GM12864 (cell line): ENCODE data around the gene ASIP.
A peak's percentile ranks its signal among the peaks of the same experiment; 100 is the strongest.

Experiments used
- DNase-seq: peaks from one replicate; pipeline ENCODE4 v3.0.0-alpha.2; 2011; ENCODE audit warnings: low read depth
- H3K4me3 ChIP-seq: 2 replicates; pipeline ENCODE4 v1.5.1; 2011; ENCODE audit warnings: mild to moderate bottlenecking, low read depth, low read length, control low read depth
- TF ChIP-seq, protein P1 (sequence below): IDR thresholded peaks from 2 replicates; pipeline ENCODE4 v1.5.1; 2011; ENCODE audit warnings: low read depth, mild to moderate bottlenecking, moderate library complexity, low read length, control low read depth, inconsistent platforms; ENCODE audit errors: missing control alignments

Gene ASIP

DNA sequence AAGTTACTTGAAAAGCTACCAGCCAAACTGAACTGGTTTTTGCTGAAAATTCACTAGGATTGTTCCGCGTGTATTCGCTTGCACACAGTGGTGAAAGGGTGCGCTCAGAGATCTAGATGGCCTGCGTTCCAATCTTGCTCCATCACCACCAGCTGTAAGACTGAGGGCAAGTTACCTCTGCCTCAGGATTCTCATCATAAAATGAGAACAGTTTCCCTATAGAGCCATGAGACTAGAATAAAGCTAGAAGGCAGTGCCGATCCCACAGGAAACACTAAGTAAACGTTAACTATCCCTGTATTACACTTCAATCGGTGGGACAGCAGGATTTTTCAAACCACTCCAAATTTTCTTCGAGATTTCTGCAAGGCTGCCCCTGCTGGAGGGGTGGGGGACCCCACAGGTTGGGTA, 61.1 kb downstream of the ASIP start:
- H3K4me3 ChIP-seq = peak overlapping the region; percentile 83
- TF ChIP-seq, protein P1, sequence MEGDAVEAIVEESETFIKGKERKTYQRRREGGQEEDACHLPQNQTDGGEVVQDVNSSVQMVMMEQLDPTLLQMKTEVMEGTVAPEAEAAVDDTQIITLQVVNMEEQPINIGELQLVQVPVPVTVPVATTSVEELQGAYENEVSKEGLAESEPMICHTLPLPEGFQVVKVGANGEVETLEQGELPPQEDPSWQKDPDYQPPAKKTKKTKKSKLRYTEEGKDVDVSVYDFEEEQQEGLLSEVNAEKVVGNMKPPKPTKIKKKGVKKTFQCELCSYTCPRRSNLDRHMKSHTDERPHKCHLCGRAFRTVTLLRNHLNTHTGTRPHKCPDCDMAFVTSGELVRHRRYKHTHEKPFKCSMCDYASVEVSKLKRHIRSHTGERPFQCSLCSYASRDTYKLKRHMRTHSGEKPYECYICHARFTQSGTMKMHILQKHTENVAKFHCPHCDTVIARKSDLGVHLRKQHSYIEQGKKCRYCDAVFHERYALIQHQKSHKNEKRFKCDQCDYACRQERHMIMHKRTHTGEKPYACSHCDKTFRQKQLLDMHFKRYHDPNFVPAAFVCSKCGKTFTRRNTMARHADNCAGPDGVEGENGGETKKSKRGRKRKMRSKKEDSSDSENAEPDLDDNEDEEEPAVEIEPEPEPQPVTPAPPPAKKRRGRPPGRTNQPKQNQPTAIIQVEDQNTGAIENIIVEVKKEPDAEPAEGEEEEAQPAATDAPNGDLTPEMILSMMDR = no peak
- DNase-seq = no peak

DNA sequence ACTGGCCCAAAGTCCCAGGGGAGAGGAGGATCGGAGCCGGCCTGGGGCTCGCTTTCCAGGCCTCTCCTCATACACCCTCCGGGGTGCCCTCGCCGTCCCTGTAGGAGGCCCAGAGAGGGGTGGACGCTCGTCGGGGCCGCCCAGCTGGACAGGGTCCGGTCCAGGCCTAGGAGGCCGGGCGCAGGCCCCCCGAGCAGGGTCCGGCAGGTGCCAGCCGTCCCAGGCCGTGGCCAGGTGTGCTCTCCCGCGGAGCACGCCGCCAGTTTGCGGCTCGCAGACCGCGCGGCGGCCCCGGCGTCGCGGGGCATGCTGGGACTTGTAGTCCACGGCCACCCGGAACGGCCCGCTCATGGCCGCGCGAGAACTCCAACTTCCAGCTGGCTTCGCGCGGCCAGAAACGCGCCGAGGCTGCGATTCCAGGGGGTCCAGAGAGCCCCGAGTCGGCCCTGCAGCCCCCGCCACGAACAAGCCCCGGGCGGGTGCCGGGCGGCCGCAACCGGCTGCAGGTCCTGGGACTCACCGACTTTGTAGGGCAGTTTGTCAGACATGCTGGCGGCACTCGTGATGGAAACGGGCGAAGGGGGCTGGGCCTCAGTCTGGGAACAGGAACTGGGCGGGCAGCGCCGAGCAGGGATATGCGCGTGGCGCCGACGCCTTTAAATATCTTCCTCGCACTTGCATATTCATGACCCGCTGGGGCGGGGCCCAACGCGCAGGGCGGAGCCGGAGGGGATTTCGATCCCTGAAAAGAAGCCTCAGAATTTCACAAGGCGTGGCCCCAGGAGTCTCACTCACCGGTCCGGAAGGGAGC, 61.7 kb downstream of the ASIP start, which contains the start of gene AHCY:
Gene AHCY, minus strand, starts transcription at position 633 of the 811 bp plus-strand sequence. Its CDS starts 85 bp downstream, at position 548.
- TF ChIP-seq, protein P1 = no peak
- DNase-seq = peak; percentile 88
- peak within 1 kb of the TSS; percentile 83 for H3K4me3 ChIP-seq

DNA sequence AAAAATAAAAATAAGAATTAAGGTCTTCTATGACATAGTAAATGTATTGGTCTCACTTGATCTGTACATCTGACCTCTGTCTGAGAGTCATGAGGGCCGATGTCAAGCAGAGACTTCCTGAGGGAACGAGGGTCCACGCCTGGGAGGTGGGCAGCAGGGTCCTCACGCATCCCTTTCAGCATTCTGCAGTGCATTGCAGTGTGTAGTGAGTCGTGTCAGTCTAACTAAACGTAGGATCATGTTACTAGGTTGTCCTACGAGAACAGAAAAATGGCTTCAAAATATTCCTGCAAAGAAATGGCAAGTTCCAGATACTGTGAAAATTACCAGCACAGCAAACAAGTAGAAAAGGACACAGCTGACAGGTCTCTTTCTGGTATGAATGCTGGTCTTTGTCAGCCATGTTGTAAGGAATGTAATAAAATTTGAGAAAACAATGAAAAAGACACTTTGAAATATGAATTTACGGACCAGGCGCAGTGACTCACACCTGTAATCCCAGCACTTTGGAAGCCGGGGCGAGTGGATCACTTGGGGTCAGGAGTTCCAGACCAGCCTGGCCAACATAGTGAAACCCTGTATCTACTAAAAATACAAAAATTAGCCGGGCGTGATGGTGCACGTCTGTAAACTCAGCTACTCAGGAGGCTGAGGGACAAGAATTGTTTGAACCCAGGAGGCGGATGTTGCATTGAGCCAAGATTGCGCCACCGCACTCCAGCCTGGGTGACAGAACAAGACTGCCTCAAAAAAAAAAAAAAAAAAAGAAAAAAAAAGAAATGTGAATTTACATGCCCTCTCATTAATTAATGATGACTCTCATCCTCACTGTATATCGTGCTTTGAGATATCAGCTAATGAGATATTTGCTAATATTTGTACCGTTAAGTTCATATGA, 64.4 kb downstream of the ASIP start:
- H3K4me3 ChIP-seq = no peak overlapping the region
- TF ChIP-seq, protein P1 = no peak
- no peak for DNase-seq

DNA sequence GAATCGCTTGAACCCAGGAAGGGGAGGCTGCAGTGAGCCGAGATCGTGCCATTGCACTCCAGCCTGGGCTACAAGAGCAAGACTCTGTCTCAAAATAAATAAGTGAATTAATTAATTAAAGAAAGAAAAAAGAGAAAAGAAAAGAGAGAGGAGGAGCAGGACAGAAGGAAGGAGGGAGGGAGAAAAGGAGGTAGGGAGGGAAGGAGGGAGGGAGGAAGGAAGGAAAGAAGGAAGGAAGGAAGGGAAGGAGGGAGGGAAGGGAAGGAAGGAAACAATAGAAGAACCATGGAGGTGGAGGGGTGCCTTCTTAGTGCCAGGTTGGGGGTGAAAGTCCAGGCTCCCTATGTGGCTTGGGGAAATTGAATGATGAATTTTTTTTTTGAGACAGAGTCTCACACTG, 68.5 kb downstream of the ASIP start:
- no peak overlapping the region for H3K4me3 ChIP-seq
- TF ChIP-seq, protein P1 = no peak
- DNase-seq = no peak

DNA sequence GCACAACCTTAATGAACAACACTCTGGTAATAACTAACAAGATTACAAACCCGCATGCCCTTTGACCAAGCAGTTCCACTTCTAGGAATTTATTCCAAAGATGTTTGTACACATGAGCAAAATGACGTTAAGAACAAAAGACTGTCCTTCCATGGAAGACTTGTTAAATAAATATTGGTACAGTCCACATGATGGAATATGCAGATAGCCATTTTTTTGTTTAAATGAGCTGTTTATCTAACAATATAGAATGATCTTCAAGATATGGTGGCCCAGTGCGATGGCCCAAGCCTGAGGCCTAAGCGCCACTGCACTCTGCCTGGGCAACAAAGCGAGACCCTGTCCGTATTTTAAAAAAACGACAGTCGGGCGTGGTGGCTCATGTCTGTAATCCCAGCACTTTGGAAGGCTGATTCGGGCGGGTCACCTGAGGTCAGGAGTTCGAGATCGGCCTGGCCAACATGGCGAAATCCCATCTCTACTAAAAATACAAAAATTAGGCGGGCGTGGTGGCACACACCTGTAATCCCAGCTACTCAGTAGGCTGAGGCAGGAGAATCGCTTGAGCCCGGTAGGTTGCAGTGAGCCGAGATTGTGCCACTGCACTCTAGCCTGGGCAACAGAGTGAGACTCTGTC, 69.4 kb downstream of the ASIP start:
- no peak for DNase-seq
- TF ChIP-seq, protein P1 = no peak
- H3K4me3 ChIP-seq = no peak overlapping the region

DNA sequence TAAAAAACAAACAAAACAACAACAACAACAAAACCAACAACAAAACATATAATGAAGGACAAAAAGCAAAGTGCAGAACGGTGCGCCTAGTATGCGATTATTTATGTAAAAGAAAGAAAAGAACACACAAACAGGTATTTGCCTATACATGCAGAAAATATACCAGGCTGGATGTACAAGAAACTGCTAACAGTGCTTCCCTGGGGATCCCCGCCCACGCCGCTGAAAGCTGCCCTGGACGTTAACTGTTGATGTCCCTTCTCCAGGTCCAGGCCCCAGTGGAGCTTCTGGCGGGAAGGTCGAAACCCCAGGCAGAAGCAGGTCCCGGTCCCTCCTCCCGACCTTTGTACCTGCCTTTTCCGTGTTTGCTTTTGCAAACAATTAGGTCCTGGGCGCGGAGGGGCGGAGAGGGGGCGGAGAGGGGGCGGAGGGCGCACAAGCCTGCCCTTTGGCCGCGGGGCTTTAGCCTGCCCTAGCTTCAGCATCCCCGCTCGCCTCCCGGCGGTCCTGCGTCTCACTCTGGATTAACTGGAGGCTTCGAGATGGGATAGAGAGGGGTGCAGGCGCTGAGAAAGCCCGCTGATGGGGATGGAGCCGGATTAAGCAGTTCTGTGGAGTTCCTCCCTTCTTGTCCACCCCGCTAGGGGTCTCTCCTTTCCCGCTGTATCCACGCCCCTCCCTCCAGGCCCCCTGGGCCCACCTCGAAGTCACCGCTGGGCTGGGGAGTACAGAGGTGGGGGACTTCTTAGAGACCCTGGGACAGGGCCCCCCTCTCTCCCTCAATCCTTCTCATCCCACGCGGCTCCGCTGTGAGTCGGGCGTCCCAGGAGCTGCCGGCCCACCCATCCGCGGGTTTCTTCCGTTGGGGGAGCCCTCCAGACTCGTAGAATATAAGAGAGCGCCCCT, 70.1 kb downstream of the ASIP start:
- DNase-seq = no peak
- TF ChIP-seq, protein P1 = no peak
- H3K4me3 ChIP-seq = no peak overlapping the region
